RPMI7951 (cell line): Measurements from ENCODE around the gene CAPN12. TPM values are rescaled to one million over a fixed set of nuclear protein-coding genes. Genes with fewer than 3 reads are reported as not detected.

Experiments
- DNase-seq: peaks from one replicate; pipeline ENCODE4 v3.0.0-alpha.2; 2012; ENCODE audit warnings: low read depth
- total RNA-seq: library from RNA; depleted of rRNA; stranded (reverse); fragments of >200 nt; shearing (Covaris generic); gene quantifications from 2 replicates; pipeline ENCODE4 v1.2.3, GENCODE V29; 2014

Gene CAPN12
- total RNA-seq, 1 experiment from 2014 or later, result not detected

GRCh38 chr19:38726761-38727301, 17.4 kb downstream of the CAPN12 start:
- DNase-seq, result no peak

GRCh38 chr19:38726284-38726673, 18.0 kb downstream of the CAPN12 start:
- no peak for DNase-seq

GRCh38 chr19:38725469-38726283, 18.6 kb downstream of the CAPN12 start:
- no peak for DNase-seq

GRCh38 chr19:38723990-38724854, 20.1 kb downstream of the CAPN12 start:
- DNase-seq, result no peak

- DNase-seq, result no peak
Observed at GRCh38 chr19:38723606-38723965, 20.7 kb downstream of the CAPN12 start.

GRCh38 chr19:38722947-38723605, 21.2 kb downstream of the CAPN12 start:
- DNase-seq, result no peak

- DNase-seq, result peak; percentile 54
Observed at GRCh38 chr19:38721979-38722773, 22.1 kb downstream of the CAPN12 start.

GRCh38 chr19:38721496-38721895, 22.8 kb downstream of the CAPN12 start:
- no peak for DNase-seq

GRCh38 chr19:38720559-38721236, 23.6 kb downstream of the CAPN12 start:
- no peak for DNase-seq

GRCh38 chr19:38719761-38720558, 24.3 kb downstream of the CAPN12 start:
- peak; percentile 95 for DNase-seq

GRCh38 chr19:38718747-38719543, 25.3 kb downstream of the CAPN12 start:
- peak; percentile 92 for DNase-seq

- DNase-seq, result no peak
Observed at GRCh38 chr19:38717855-38718254, 26.4 kb downstream of the CAPN12 start.

- DNase-seq, result no peak
Observed at GRCh38 chr19:38717051-38717450, 27.2 kb downstream of the CAPN12 start.

- no peak for DNase-seq
Observed at GRCh38 chr19:38715555-38715954, 28.7 kb downstream of the CAPN12 start.

- no peak for DNase-seq
Observed at GRCh38 chr19:38714354-38714778, 29.9 kb downstream of the CAPN12 start.

GRCh38 chr19:38713865-38714264, 30.4 kb downstream of the CAPN12 start:
- no peak for DNase-seq

GRCh38 chr19:38713227-38713649, 31.0 kb downstream of the CAPN12 start:
- no peak for DNase-seq

- DNase-seq, result no peak
Observed at GRCh38 chr19:38712161-38712748, 32.0 kb downstream of the CAPN12 start.
